Activated T-helper 17 cell treated with anti-CD3 and anti-CD28 coated beads, Interleukin-2, amount 50 U/mL, for 72 hours (primary cell): ENCODE results near the gene CDRT4. TPM values are rescaled to one million over a fixed set of nuclear protein-coding genes. Genes with fewer than 3 reads are reported as not detected.

Experiments used
- ATAC-seq: fragments of 150-1000 bp; cut with Tn5 transposase; replicated peaks from 2 replicates; pipeline ENCODE4 v1.10.0; 2021; ENCODE audit warnings: mild to moderate bottlenecking, moderate library complexity
- H3K27ac Mint-ChIP-seq: one replicate; pipeline ENCODE4 v1.8.0; 2022; ENCODE audit warnings: mixed read lengths
- H3K27me3 Mint-ChIP-seq: one replicate; pipeline ENCODE4 v1.8.0; 2022; ENCODE audit warnings: mixed read lengths
- H3K36me3 Mint-ChIP-seq: one replicate; pipeline ENCODE4 v1.8.0; 2022; ENCODE audit warnings: low read depth, mild to moderate bottlenecking, mixed read lengths
- H3K4me1 Mint-ChIP-seq: one replicate; pipeline ENCODE4 v1.8.0; 2022; ENCODE audit warnings: mixed read lengths
- H3K4me3 Mint-ChIP-seq: one replicate; pipeline ENCODE4 v1.8.0; 2022; ENCODE audit warnings: mild to moderate bottlenecking, mixed read lengths
- H3K9me3 Mint-ChIP-seq: one replicate; pipeline ENCODE4 v1.8.0; 2022; ENCODE audit warnings: mixed read lengths
- total RNA-seq, 2 donors: library from RNA; stranded (reverse); gene quantifications; one replicate each; pipeline ENCODE4 v1.2.3, GENCODE V29; 2022

Gene CDRT4
- total RNA-seq, 2 donors from 2014 or later: 5.8 to 8.0 TPM

- Mint-ChIP-seq H3K27ac (no peak overlapping the region), H3K9me3 (no peaks in the 10 kb centered on the region), H3K27me3 (peaks cover 24% of the 10 kb centered on the region), H3K4me1 (no peaks in the 10 kb centered on the region), H3K36me3 (no peaks in the 10 kb centered on the region), H3K4me3 (no peak overlapping the region)
- ATAC-seq: no peak
Measured at GRCh38 chr17:15392326-15392741, 75.1 kb downstream of the CDRT4 start.

GRCh38 chr17:15388356-15389041, 78.9 kb downstream of the CDRT4 start:
- Mint-ChIP-seq H3K9me3 (no peaks in the 10 kb centered on the region), H3K27me3 (peaks cover 34% of the 10 kb centered on the region), H3K27ac (no peak overlapping the region), H3K36me3 (no peaks in the 10 kb centered on the region), H3K4me3 (no peak overlapping the region), H3K4me1 (no peaks in the 10 kb centered on the region)
- ATAC-seq: no peak

GRCh38 chr17:15386083-15386482, 81.3 kb downstream of the CDRT4 start:
- Mint-ChIP-seq H3K27ac (no peak overlapping the region), H3K27me3 (peaks cover 40% of the 10 kb centered on the region), H3K4me3 (no peak overlapping the region), H3K9me3 (no peaks in the 10 kb centered on the region), H3K36me3 (no peaks in the 10 kb centered on the region), H3K4me1 (no peaks in the 10 kb centered on the region)
- no peak for ATAC-seq

Other genes with a start within 250 kb of the CDRT4 start
- gene PMP22, start 202.3 kb downstream of the CDRT4 start, total RNA-seq: not detected
- gene TEKT3, start 126.0 kb downstream of the CDRT4 start, total RNA-seq: under 1 TPM in 1 of 2 donors, not detected in 1; 0.69 TPM
- 10 to 100 TPM in 1 of 2 donors, 1 to 10 TPM in 1; 9.7 to 18.4 TPM for gene TVP23C, start 95.9 kb upstream of the CDRT4 start, total RNA-seq
- gene FBXW10B, start 152.1 kb upstream of the CDRT4 start, total RNA-seq: under 1 TPM; 0.58 to 0.77 TPM
- 10 to 100 TPM; 13.9 to 20.4 TPM for gene TRIM16, start 216.7 kb upstream of the CDRT4 start, total RNA-seq
- 10 to 100 TPM; 22.3 to 35.8 TPM for gene ZNF286A, start 232.1 kb upstream of the CDRT4 start, total RNA-seq